SK-N-MC (cell line): Measurements from ENCODE around the gene SLC39A8.
"Not testable (repeated sequence)": the region's sequence is repeated elsewhere in the genome, so short reads cannot be mapped to it uniquely, and the experiment has no call there.

Experiments
- DNase-seq: peaks from one replicate; pipeline ENCODE4 v3.0.0-alpha.2; 2011; ENCODE audit warnings: low read depth, low spot score
- H3K27ac ChIP-seq: fragments of 200-600 bp; sonication (generic); 2 replicates; pipeline ENCODE4 v1.5.1; 2016; ENCODE audit warnings: mixed run types
- H3K36me3 ChIP-seq: fragments of 200-600 bp; sonication (generic); 2 replicates; pipeline ENCODE4 v1.6.1; 2017; ENCODE audit warnings: antibody characterized with exemption, low read length, mixed read lengths; ENCODE audit not compliant: insufficient read depth
- H3K4me3 ChIP-seq: fragments of 200-600 bp; sonication (generic); 2 replicates; pipeline ENCODE4 v1.5.1; 2016
- H3K9ac ChIP-seq: fragments of 200-600 bp; sonication (generic); 2 replicates; pipeline ENCODE4 v1.8.0; 2017; ENCODE audit warnings: mixed run types, mixed read lengths; ENCODE audit not compliant: insufficient read length
- H3K9me3 ChIP-seq: fragments of 200-600 bp; sonication (generic); 2 replicates; pipeline ENCODE4 v1.6.1; 2017; ENCODE audit warnings: low read depth, mild to moderate bottlenecking, antibody characterized with exemption, low read length, moderate library complexity, mixed read lengths
- EZH2 ChIP-seq: fragments of 200-600 bp; sonication (generic); IDR thresholded peaks from one replicate; pipeline ENCODE4 v1.6.1; 2017; ENCODE audit warnings: antibody characterized with exemption
- FOXP2 ChIP-seq: optimal IDR thresholded peaks from 2 replicates; pipeline ENCODE3; 2011; ENCODE audit warnings: mild to moderate bottlenecking, moderate library complexity; ENCODE audit not compliant: insufficient read depth; ENCODE audit errors: extremely low read length, control extremely low read depth
- POLR2AphosphoS5 ChIP-seq: IDR thresholded peaks from 2 replicates; pipeline ENCODE4 v1.6.1; 2012; ENCODE audit warnings: mild to moderate bottlenecking, low read depth, low read length, borderline replicate concordance

The SLC39A8 gene

DNA sequence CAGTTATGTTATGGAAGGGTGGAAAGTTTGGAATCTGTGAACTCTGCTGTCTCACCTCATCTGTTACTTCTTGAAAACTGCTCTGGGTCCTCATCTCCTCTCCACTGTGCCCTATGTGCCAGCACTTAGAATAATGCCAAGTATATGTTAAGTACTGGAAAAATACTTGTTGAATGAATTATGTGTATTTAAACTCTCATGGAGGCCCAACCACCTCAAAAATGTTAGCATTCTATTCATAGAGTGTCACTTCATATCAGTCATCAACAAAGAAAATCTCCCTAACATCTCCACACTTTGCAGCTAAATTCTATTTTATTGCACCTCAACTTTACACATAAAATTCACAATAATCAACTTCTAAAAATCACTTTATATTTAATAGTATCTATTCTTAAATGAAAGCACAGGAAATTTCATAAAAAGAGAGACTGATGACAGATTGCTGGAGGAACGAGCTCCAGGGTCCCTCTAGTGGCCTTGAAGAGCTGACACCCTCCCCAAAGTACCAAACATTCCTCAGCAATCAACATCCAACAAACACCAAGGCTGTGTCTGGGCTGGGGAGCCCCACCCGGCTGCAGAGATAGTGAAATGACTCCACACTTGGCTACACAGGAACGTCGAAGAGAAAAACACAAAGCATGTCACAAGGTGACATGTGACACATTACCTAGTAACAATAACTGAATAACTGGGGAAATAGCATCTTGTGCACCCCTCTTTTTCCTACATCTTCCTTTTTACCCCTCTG, 45.8 kb downstream of the SLC39A8 start:
- Histone ChIP-seq H3K4me3 (no peak overlapping the region), H3K9ac (no peak overlapping the region), H3K36me3 (no peaks in the 10 kb centered on the region; the same call in 1 of the 2 replicates), H3K9me3 (no peaks in the 10 kb centered on the region; the same call in none of the 2 replicates), H3K27ac (no peak overlapping the region)
- no peak for DNase-seq
- TF ChIP-seq EZH2 (no peak), FOXP2 (no peak), POLR2AphosphoS5 (no peak)

DNA sequence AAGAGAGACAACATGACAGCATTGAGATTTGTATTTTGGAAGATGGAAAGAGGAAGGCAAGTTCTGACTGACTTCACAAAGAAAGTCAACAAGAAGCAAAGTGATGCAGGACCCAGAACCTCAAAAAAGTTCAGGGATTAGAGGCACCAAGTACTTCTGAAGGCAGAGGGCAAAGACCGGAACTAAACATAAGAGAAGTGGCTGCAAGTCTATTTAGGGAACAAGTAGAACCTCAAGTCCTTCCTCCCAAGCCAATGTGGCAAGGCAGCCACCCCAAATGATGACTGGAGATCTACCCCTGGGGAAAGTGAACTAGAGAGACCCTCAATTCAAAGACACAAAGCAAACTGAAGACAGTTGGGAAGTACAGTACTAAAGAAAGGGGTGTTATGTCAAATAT, 46.6 kb downstream of the SLC39A8 start:
- Histone ChIP-seq H3K9ac (no peak overlapping the region), H3K4me3 (no peak overlapping the region), H3K36me3 (no peaks in the 10 kb centered on the region; the same call in 1 of the 2 replicates), H3K9me3 (no peaks in the 10 kb centered on the region; the same call in 1 of the 2 replicates), H3K27ac (no peak overlapping the region)
- TF ChIP-seq FOXP2 (no peak), EZH2 (no peak), POLR2AphosphoS5 (no peak)
- DNase-seq = no peak

DNA sequence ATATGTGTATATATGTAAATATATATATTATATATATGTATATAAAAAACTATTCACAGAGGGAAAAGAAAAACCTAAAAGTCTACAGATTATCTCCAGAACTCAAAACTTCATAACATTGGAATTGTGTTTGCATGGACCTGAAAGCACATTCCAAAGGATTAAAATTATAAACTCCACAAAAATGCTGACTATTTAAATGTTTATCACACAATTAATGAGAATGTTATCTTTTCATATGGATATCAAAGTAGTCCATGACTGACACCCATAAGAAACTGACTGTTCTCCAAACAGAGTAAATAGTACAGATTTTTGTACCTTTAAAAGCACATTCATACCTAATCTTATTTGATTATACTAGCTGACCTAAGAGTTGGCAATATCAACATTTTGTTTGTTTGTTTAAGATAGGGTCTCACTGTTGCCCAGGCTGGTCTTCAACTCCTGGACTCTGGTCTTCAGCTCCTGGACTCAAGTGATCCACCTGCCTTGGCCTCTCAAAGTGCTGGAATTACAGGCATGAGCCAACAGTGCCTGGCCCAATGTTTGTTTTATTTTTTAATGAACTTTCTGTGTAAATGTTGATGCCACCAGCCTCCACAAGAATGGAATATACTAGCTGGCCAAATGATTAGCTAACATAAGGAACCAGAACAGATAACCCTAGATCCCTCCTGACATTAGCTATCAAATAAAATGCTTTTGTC, 50.0 kb downstream of the SLC39A8 start:
- Histone ChIP-seq H3K27ac (no peak overlapping the region), H3K36me3 (no peaks in the 10 kb centered on the region; the same call in 1 of the 2 replicates), H3K9ac (no peak overlapping the region), H3K4me3 (no peak overlapping the region), H3K9me3 (no peaks in the 10 kb centered on the region; the same call in 1 of the 2 replicates)
- no peak for DNase-seq
- TF ChIP-seq EZH2 (no peak), POLR2AphosphoS5 (no peak), FOXP2 (no peak)

DNA sequence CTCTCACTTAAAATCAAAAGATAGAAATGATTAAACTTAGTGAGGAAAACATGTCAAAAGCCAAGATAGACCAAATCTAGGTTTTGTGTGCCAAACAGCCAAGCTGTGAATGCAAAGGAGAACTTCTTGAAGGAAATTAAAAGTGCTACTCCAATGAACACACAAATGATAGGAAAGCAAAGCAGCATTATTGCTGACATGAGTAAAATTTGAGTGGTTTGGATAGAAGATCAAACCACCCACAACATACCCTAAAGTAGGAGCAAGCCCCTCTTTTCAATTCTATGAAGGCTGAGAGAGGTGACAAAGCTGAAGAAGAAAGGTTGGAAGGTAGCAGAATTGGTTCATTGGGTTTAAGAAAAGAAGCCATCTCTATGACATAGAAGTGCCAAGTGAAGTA, 56.8 kb downstream of the SLC39A8 start:
- DNase-seq = no peak
- TF ChIP-seq FOXP2 (no peak), POLR2AphosphoS5 (no peak), EZH2 (no peak)

DNA sequence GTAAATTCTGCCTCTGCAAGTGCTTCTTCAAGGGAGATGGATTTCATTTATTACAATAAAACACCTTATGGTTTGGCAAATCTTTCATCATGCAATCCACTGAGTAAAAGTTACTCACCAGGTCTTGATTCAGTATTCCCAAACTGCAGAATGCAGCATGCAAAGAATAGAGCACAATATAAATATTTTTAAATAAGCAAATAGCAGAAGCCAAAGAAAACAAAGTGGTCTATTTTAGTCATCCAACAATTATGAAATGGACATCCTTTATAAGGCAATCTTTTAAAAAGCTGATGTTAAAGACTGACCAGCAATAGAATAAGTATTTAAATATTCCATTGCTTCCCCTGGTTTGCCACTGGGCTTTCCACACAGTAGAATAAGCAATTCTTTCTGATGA, 59.5 kb downstream of the SLC39A8 start:
- TF ChIP-seq FOXP2 (no peak), POLR2AphosphoS5 (no peak), EZH2 (no peak)
- no peak for DNase-seq

More for the DNA sequence above, 56.8 kb downstream of the SLC39A8 start:
- Histone ChIP-seq H3K4me3 (no peak overlapping the region), H3K36me3 (no peaks in the 10 kb centered on the region), H3K9ac (no peak overlapping the region), H3K27ac (no peak overlapping the region), H3K9me3 (no peaks in the 10 kb centered on the region)

DNA sequence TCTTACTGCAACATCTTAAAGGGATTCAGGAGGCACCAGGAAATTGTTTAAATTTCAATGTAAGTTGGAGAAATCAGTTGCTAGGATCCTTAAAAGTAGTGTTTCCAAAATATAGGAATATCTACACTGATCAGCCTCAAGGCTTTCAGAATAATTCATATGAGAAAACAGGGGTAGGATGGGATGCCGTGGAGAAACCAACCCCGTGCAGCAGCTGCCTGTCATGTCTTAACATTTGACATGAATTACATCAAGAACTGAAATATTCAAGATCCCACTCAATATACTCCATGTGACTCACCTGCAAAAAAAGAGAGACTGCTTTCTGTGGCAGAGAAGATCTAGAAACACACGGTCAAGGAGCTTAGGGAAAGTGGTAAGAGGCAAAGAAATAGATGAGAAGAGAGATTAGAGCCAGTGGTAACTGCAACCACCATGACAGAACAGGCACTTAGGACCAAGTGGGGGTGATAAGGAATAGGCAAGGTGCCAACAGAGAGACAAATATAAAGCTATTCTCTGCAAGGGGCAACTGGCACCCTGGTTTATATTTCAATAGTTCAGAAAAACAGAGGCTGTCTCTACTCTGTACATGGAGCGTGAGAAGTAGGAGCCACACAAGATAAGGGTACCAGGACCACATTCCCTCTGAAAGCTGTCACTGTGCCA, 64.0 kb downstream of the SLC39A8 start:
- H3K9me3 ChIP-seq = no peaks in the 10 kb centered on the region
- no peak overlapping the region for H3K27ac ChIP-seq
- DNase-seq = no peak
- no peak for TF ChIP-seq FOXP2
- TF ChIP-seq POLR2AphosphoS5 = no peak
- no peak for TF ChIP-seq EZH2
- H3K4me3 ChIP-seq = no peak overlapping the region
- no peaks in the 10 kb centered on the region for H3K36me3 ChIP-seq
- H3K9ac ChIP-seq = no peak overlapping the region

More for the DNA sequence above, 59.5 kb downstream of the SLC39A8 start:
- Histone ChIP-seq H3K9me3 (no peaks in the 10 kb centered on the region), H3K27ac (no peak overlapping the region), H3K4me3 (no peak overlapping the region), H3K36me3 (no peaks in the 10 kb centered on the region), H3K9ac (no peak overlapping the region)

DNA sequence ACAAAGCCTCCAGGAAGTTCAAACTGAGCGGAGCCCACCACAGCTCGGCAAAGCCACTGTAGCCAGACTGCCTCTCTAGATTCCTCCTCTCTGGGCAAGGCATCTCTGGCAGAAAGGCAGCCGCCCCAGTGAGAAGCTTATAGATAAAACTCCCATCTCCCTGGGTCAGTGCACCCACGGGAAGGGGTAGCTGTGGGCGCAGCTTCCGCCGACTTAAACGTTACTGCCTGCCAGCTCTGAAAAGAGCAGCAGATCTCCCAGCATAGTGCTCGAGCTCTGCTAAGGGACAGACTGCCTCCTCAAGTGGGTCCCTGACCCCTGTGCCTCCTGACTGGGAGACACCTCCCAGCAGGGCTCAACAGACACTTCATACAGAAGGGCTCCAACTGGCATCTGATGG, 72.0 kb downstream of the SLC39A8 start:
- H3K9ac ChIP-seq, DNase-seq, H3K36me3 ChIP-seq, H3K9me3 ChIP-seq, H3K4me3 ChIP-seq, H3K27ac ChIP-seq: not testable (repeated sequence)

DNA sequence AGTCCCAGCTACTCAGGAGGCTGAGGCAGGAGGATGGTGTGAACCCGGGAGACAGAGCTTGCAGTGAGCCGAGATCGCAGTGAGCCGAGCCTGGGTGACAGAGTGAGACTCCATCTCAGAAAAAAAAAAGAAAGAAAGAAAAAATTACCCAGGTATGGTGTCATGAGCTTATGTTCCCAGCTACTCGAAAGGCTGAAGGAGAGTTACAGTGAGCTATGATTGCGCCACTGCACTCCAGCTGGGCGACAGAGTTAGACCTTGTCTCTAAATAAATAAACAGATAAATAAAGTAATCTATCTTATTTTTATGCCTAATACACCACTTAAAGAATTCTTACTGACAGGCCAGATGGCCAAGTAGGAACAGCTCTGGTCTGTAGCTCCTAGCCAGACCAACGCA, 73.0 kb downstream of the SLC39A8 start:
- H3K27ac ChIP-seq = no peak overlapping the region
- H3K9me3 ChIP-seq = no peaks in the 10 kb centered on the region
- no peak overlapping the region for H3K4me3 ChIP-seq
- H3K9ac ChIP-seq = no peak overlapping the region
- H3K36me3 ChIP-seq = no peaks in the 10 kb centered on the region
- DNase-seq = no peak
- no peak for TF ChIP-seq FOXP2
- TF ChIP-seq EZH2 = no peak
- TF ChIP-seq POLR2AphosphoS5 = no peak

DNA sequence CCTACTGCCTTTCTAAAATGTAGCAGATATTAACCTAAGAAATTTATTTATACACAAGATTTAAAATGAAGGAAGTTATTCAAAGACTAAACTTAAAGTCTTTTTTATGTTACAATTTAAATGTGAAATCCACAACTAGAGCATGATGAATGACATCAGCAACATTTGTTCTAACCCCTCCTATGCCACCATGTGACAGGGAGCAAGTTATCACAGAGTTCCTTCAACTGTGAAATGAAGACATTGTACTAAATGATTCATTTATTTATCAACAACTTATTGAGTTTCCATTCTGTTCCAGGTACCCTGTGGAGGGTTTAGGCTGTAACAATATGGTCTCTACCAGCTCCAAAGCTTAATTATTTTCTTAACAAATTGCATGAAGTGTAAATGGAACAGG, 76.9 kb downstream of the SLC39A8 start:
- no peak for TF ChIP-seq EZH2
- TF ChIP-seq POLR2AphosphoS5 = no peak
- no peak for TF ChIP-seq FOXP2
- Histone ChIP-seq H3K27ac (no peak overlapping the region), H3K36me3 (no peaks in the 10 kb centered on the region), H3K9me3 (no peaks in the 10 kb centered on the region), H3K9ac (no peak overlapping the region), H3K4me3 (no peak overlapping the region)
- DNase-seq = no peak
